GM12878 (cell line): ENCODE measurements around the gene VSIG10. TPM values are rescaled to one million over a fixed set of nuclear protein-coding genes. Genes with fewer than 3 reads are reported as not detected.
A peak's percentile ranks its signal among the peaks of the same experiment; 100 is the strongest.

Experiments
- ATAC-seq: fragments of 200-7000 bp; cut with Tn5 transposase; 3 replicates; pipeline ENCODE4 v1.9.1; 2020; ENCODE audit warnings: mild to moderate bottlenecking, moderate library complexity
- BruUV-seq: library from RNA; stranded (reverse); fragments of 400-500 nt; replicated peaks from 2 replicates; lab custom pipeline; 2021; lab: Mats Ljungman, UMichigan
- CTCF ChIA-PET: fragments of 300-600 bp; sonication (Branson Sonifier 250); formaldehyde crosslinking; extraction: SDS; loops from one replicate; lab custom pipeline; 2021; ENCODE audit warnings: inconsistent platforms; lab: Yijun Ruan, JAX
- POLR2A ChIA-PET: fragments of 350-600 bp; formaldehyde crosslinking; extraction: SDS; loops from one replicate; lab custom pipeline; 2021; ENCODE audit warnings: inconsistent platforms; lab: Charles Lee
- RAD21 ChIA-PET: fragments of 300-600 bp; sonication (Branson Sonifier 250); formaldehyde crosslinking; loops from one replicate; lab custom pipeline; 2023; ENCODE audit warnings: antibody characterized with exemption; ENCODE audit not compliant: unreplicated experiment; lab: Charles Lee
- SMC1A ChIA-PET: fragments of 300-600 bp; sonication (Branson Sonifier 250); formaldehyde crosslinking; loops from one replicate; lab custom pipeline; 2023; ENCODE audit not compliant: unreplicated experiment, uncharacterized antibody; lab: Charles Lee
- DNase-seq: peaks from one replicate; pipeline ENCODE4 v3.0.0-alpha.2; 2011; ENCODE audit warnings: low read depth, low spot score
- FAIRE-seq: peaks from 3 replicates; lab custom pipeline; 2011; peaks lifted over from hg19 to GRCh38; lab: Jason Lieb, UNC
- H2AFZ ChIP-seq: 2 replicates; pipeline ENCODE4 v1.6.0; 2011; ENCODE audit warnings: low read depth, low read length, control low read depth; ENCODE audit not compliant: control insufficient read depth
- H3K27ac ChIP-seq: 2 replicates; pipeline ENCODE4 v1.5.1; 2011; ENCODE audit warnings: control low read depth; ENCODE audit not compliant: control insufficient read depth, insufficient read depth
- H3K27me3 ChIP-seq, 2 experiments: replicated peaks in 1 of 2; 2 replicates each; pipeline versions ENCODE4 v1.6.0 to v1.6.1; 2011; ENCODE audit warnings: low read length in 1 of 2; ENCODE audit not compliant: control insufficient read depth in 2 of 2, insufficient read depth in 2 of 2
- H3K36me3 ChIP-seq, 2 experiments: 2 replicates each; pipeline ENCODE4 v1.5.1; 2011; ENCODE audit warnings: low read length in 1 of 2; ENCODE audit not compliant: control insufficient read depth in 2 of 2, insufficient read depth in 2 of 2
- H3K4me1 ChIP-seq: 2 replicates; pipeline ENCODE4 v1.6.1; 2011; ENCODE audit warnings: mild to moderate bottlenecking, low read length, moderate library complexity, mixed read lengths; ENCODE audit not compliant: control insufficient read depth, insufficient read depth
- H3K4me2 ChIP-seq: 2 replicates; pipeline ENCODE4 v1.6.0; 2011; ENCODE audit warnings: control low read depth; ENCODE audit not compliant: control insufficient read depth, insufficient read depth
- H3K4me3 ChIP-seq: fragments of 200-600 bp; sonication (generic); 2 replicates; pipeline ENCODE4 v1.5.1; 2016
- H3K79me2 ChIP-seq: 2 replicates; pipeline ENCODE4 v1.6.0; 2011; ENCODE audit warnings: low read length; ENCODE audit not compliant: control insufficient read depth, insufficient read depth
- H3K9ac ChIP-seq: 2 replicates; pipeline ENCODE4 v1.8.0; 2011; ENCODE audit warnings: low read length, control low read depth, mixed read lengths; ENCODE audit not compliant: control insufficient read depth, insufficient read depth
- H3K9me3 ChIP-seq: replicated peaks from 3 replicates; pipeline ENCODE4 v1.5.1; 2011; ENCODE audit warnings: mild to moderate bottlenecking, low read length; ENCODE audit not compliant: control insufficient read depth, insufficient read depth
- H4K20me1 ChIP-seq: 2 replicates; pipeline ENCODE4 v1.6.0; 2011; ENCODE audit not compliant: control insufficient read depth, insufficient read depth
- BRCA1 ChIP-seq: IDR thresholded peaks from 2 replicates; pipeline ENCODE4 v1.6.1; 2011; ENCODE audit warnings: low read depth, low read length, improper control_type of control experiment
- CHD4 ChIP-seq: fragments of 200-600 bp; sonication (generic); IDR thresholded peaks from 2 replicates; pipeline ENCODE4 v1.6.1; 2016; ENCODE audit warnings: mild to moderate bottlenecking
- GATAD2B ChIP-seq: fragments of 450-650 bp; conservative IDR thresholded peaks from 2 replicates; pipeline ENCODE4 v1.6.1; 2017; ENCODE audit warnings: low read depth, mild to moderate bottlenecking, moderate library complexity
- IRF4 ChIP-seq: IDR thresholded peaks from 2 replicates; pipeline ENCODE4 v1.6.1; 2011; ENCODE audit warnings: low read depth, low read length
- IRF5 ChIP-seq: fragments of 450-650 bp; IDR thresholded peaks from 2 replicates; pipeline ENCODE4 v1.6.1; 2017; ENCODE audit warnings: borderline replicate concordance
- MAX ChIP-seq: IDR thresholded peaks from 2 replicates; pipeline ENCODE4 v1.6.1; 2012; ENCODE audit warnings: low read depth, low read length, improper control_type of control experiment
- MTA2 ChIP-seq: fragments of 450-650 bp; IDR thresholded peaks from 2 replicates; pipeline ENCODE4 v1.6.1; 2016; ENCODE audit warnings: low read depth, mild to moderate bottlenecking, moderate library complexity
- NBN ChIP-seq: fragments of 450-650 bp; IDR thresholded peaks from 2 replicates; pipeline ENCODE4 v1.6.1; 2016
- STAT3 ChIP-seq: IDR thresholded peaks from 2 replicates; pipeline ENCODE4 v1.6.1; 2011; ENCODE audit warnings: low read depth, low read length, improper control_type of control experiment
- SUZ12 ChIP-seq: fragments of 200-600 bp; sonication (generic); IDR thresholded peaks from one replicate; pipeline ENCODE4 v1.6.1; 2018; ENCODE audit warnings: antibody characterized with exemption, mild to moderate bottlenecking; ENCODE audit not compliant: unreplicated experiment
- TCF3 ChIP-seq: IDR thresholded peaks from 2 replicates; pipeline ENCODE4 v1.6.1; 2012; ENCODE audit warnings: low read depth, mild to moderate bottlenecking, low read length, borderline replicate concordance; ENCODE audit not compliant: insufficient read depth
- ZNF384 ChIP-seq: IDR thresholded peaks from 2 replicates; pipeline ENCODE4 v1.6.1; 2012; ENCODE audit warnings: low read depth, mild to moderate bottlenecking, low read length, improper control_type of control experiment, borderline replicate concordance
- WGBS: methylation state at CpG from one replicate; pipeline ENCODE4 v1.1.6; 2016; ENCODE audit warnings: low lambda C conversion rate; ENCODE audit not compliant: insufficient replicate concordance, insufficient coverage; ENCODE audit errors: missing lambda C conversion rate; 5-methylcytosine and 5-hydroxymethylcytosine counted together
- in situ Hi-C: fragments of 300-500 bp; cut with MboI; formaldehyde crosslinking; loops from 9 replicates; pipeline ENCODE4 v1.14.3; 2018; ENCODE audit warnings: mixed read lengths
- intact Hi-C: fragments of 100-400 bp; cut with micrococcal nuclease; formaldehyde crosslinking; loops from one replicate; pipeline ENCODE4 v1.14.2; 2022; ENCODE audit not compliant: unreplicated experiment
- polyA plus RNA-seq, 11 experiments: library from polyadenylated mRNA; depleted of rRNA in 4 of 11; unstranded in 6 of 11; stranded (reverse) in 5 of 11; fragments of >200 nt; fragmentation: Nextera tagmentation in 4 of 11; fragmentation: Illumina TruSeq in 1 of 11; extraction: Ambion mirVana in 4 of 11; extraction: Trizol in 1 of 11; gene quantifications; 1 replicate in 1 of 11; 2 replicates in 10 of 11; pipeline versions ENCODE4 v1.2.1 to v1.2.3, GENCODE V29; 2011 to 2016; ENCODE audit warnings: inconsistent platforms in 2 of 11, missing spikeins in 2 of 11, low read depth in 1 of 11
- total RNA-seq, 4 experiments: library from RNA; depleted of rRNA in 3 of 4; stranded (reverse); fragments of >200 nt in 3 of 4; fragmentation: Illumina TruSeq in 1 of 4; extraction: Trizol in 1 of 4; gene quantifications; 2 replicates each; pipeline versions ENCODE4 v1.2.1 to v1.2.3, GENCODE V29; 2013 to 2021
- TF ChIP-seq, protein P1 (sequence below): fragments of 450-650 bp; IDR thresholded peaks from 2 replicates; pipeline ENCODE4 v1.6.1; 2017; ENCODE audit warnings: mild to moderate bottlenecking, moderate library complexity

VSIG10 gene
- total and polyA plus RNA-seq, 10 of the 15 experiments (the other 5 are each of a cell fraction or from before 2014, with no cell fraction given) = 3.4 to 10.2 (median 5.8) TPM

- POLR2A ChIA-PET = interaction anchor here (0.6 to 1.3 kb wide), 5 partner anchors 15 to 1610 kb away, joined by 3 to 4 read pairs (median 3); partner anchors contain the start of gene SUDS3
- SMC1A ChIA-PET = interaction anchor here (0.9 kb wide), 1 partner anchor 8 kb away, joined by 3 read pairs; no protein-coding TSS in a partner anchor
- Histone ChIP-seq H3K4me1 (peaks cover 13% of the 10 kb centered on the region), H3K9ac (peak within 1 kb of the TSS; percentile 96), H4K20me1 (no peaks in the 10 kb centered on the region), H3K36me3 (no peaks in the 10 kb centered on the region), H3K27me3 (no peaks in the 10 kb centered on the region), H3K9me3 (no peaks in the 10 kb centered on the region), H2AFZ (peak within 1 kb of the TSS; percentile 89), H3K4me2 (peak within 1 kb of the TSS; percentile 96), H3K27ac (peak within 1 kb of the TSS; percentile 93), H3K4me3 (peak within 1 kb of the TSS; percentile 96), H3K79me2 (peaks cover 32% of the 10 kb centered on the region)
- CTCF ChIA-PET = interaction anchor here (0.8 to 2.0 kb wide), 5 partner anchors 14 to 315 kb away, joined by 3 to 6 read pairs (median 4); partner anchors contain the start of gene SUDS3
- in situ Hi-C loops (no loop called here), intact Hi-C loops (loop anchor here (2.0 kb wide), 1 partner anchor 316 kb away; the partner anchor contains the start of gene SUDS3)
- WGBS = 0% methylated on average over 11 of the region's 76 CpGs
- no TSS peak for BruUV-seq
- RAD21 ChIA-PET = interaction anchor here (0.6 to 1.7 kb wide), 9 partner anchors 44 to 352 kb away, joined by 3 to 7 read pairs (median 3); no protein-coding TSS in a partner anchor
- ATAC-seq (peak; percentile 40), DNase-seq (no peak), FAIRE-seq (no peak)
- peak; percentile 84 for TF ChIP-seq NBN
- TF ChIP-seq BRCA1 = no peak
- no peak for TF ChIP-seq CHD4
- no peak for TF ChIP-seq STAT3
- TF ChIP-seq SUZ12 = no peak
- TF ChIP-seq, protein P1, sequence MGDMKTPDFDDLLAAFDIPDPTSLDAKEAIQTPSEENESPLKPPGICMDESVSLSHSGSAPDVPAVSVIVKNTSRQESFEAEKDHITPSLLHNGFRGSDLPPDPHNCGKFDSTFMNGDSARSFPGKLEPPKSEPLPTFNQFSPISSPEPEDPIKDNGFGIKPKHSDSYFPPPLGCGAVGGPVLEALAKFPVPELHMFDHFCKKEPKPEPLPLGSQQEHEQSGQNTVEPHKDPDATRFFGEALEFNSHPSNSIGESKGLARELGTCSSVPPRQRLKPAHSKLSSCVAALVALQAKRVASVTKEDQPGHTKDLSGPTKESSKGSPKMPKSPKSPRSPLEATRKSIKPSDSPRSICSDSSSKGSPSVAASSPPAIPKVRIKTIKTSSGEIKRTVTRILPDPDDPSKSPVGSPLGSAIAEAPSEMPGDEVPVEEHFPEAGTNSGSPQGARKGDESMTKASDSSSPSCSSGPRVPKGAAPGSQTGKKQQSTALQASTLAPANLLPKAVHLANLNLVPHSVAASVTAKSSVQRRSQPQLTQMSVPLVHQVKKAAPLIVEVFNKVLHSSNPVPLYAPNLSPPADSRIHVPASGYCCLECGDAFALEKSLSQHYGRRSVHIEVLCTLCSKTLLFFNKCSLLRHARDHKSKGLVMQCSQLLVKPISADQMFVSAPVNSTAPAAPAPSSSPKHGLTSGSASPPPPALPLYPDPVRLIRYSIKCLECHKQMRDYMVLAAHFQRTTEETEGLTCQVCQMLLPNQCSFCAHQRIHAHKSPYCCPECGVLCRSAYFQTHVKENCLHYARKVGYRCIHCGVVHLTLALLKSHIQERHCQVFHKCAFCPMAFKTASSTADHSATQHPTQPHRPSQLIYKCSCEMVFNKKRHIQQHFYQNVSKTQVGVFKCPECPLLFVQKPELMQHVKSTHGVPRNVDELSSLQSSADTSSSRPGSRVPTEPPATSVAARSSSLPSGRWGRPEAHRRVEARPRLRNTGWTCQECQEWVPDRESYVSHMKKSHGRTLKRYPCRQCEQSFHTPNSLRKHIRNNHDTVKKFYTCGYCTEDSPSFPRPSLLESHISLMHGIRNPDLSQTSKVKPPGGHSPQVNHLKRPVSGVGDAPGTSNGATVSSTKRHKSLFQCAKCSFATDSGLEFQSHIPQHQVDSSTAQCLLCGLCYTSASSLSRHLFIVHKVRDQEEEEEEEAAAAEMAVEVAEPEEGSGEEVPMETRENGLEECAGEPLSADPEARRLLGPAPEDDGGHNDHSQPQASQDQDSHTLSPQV = no peak
- TF ChIP-seq IRF5 = no peak
- no peak for TF ChIP-seq IRF4
- 0 out of 2 replicates have a peak, but pooled peaks have one; percentile 6 for TF ChIP-seq TCF3
- no peak for TF ChIP-seq ZNF384
- no peak for TF ChIP-seq GATAD2B
- peak; percentile 24 for TF ChIP-seq MTA2
- TF ChIP-seq MAX = no peak
Observed at GRCh38 chr12:118061011-118061872, 42.6 kb downstream of the VSIG10 start, which contains the start of gene WSB2. WSB2 (minus strand) TSS chr12:118061179; CDS start chr12:118061048, 131 bp downstream.
